GM12878 (cell line): Measurements from ENCODE around the gene ADAM29. TPM values are rescaled to one million over a fixed set of nuclear protein-coding genes. Genes with fewer than 3 reads are reported as not detected.

ENCODE experiments used
- ATAC-seq: fragments of 200-7000 bp; cut with Tn5 transposase; 3 replicates; pipeline ENCODE4 v1.9.1; 2020; ENCODE audit warnings: mild to moderate bottlenecking, moderate library complexity
- BruUV-seq: library from RNA; stranded (reverse); fragments of 400-500 nt; replicated peaks from 2 replicates; lab custom pipeline; 2021; lab: Mats Ljungman, UMichigan
- CTCF ChIA-PET: fragments of 300-600 bp; sonication (Branson Sonifier 250); formaldehyde crosslinking; extraction: SDS; loops from one replicate; lab custom pipeline; 2021; ENCODE audit warnings: inconsistent platforms; lab: Yijun Ruan, JAX
- POLR2A ChIA-PET: fragments of 350-600 bp; formaldehyde crosslinking; extraction: SDS; loops from one replicate; lab custom pipeline; 2021; ENCODE audit warnings: inconsistent platforms; lab: Charles Lee
- RAD21 ChIA-PET: fragments of 300-600 bp; sonication (Branson Sonifier 250); formaldehyde crosslinking; loops from one replicate; lab custom pipeline; 2023; ENCODE audit warnings: antibody characterized with exemption; ENCODE audit not compliant: unreplicated experiment; lab: Charles Lee
- SMC1A ChIA-PET: fragments of 300-600 bp; sonication (Branson Sonifier 250); formaldehyde crosslinking; loops from one replicate; lab custom pipeline; 2023; ENCODE audit not compliant: unreplicated experiment, uncharacterized antibody; lab: Charles Lee
- DNase-seq: peaks from one replicate; pipeline ENCODE4 v3.0.0-alpha.2; 2011; ENCODE audit warnings: low read depth, low spot score
- FAIRE-seq: peaks from 3 replicates; lab custom pipeline; 2011; peaks lifted over from hg19 to GRCh38; lab: Jason Lieb, UNC
- H2AFZ ChIP-seq: 2 replicates; pipeline ENCODE4 v1.6.0; 2011; ENCODE audit warnings: low read depth, low read length, control low read depth; ENCODE audit not compliant: control insufficient read depth
- H3K27ac ChIP-seq: 2 replicates; pipeline ENCODE4 v1.5.1; 2011; ENCODE audit warnings: control low read depth; ENCODE audit not compliant: control insufficient read depth, insufficient read depth
- H3K27me3 ChIP-seq, 2 experiments: replicated peaks in 1 of 2; 2 replicates each; pipeline versions ENCODE4 v1.6.0 to v1.6.1; 2011; ENCODE audit warnings: low read length in 1 of 2; ENCODE audit not compliant: control insufficient read depth in 2 of 2, insufficient read depth in 2 of 2
- H3K36me3 ChIP-seq, 2 experiments: 2 replicates each; pipeline ENCODE4 v1.5.1; 2011; ENCODE audit warnings: low read length in 1 of 2; ENCODE audit not compliant: control insufficient read depth in 2 of 2, insufficient read depth in 2 of 2
- H3K4me1 ChIP-seq: 2 replicates; pipeline ENCODE4 v1.6.1; 2011; ENCODE audit warnings: mild to moderate bottlenecking, low read length, moderate library complexity, mixed read lengths; ENCODE audit not compliant: control insufficient read depth, insufficient read depth
- H3K4me2 ChIP-seq: 2 replicates; pipeline ENCODE4 v1.6.0; 2011; ENCODE audit warnings: control low read depth; ENCODE audit not compliant: control insufficient read depth, insufficient read depth
- H3K4me3 ChIP-seq: fragments of 200-600 bp; sonication (generic); 2 replicates; pipeline ENCODE4 v1.5.1; 2016
- H3K79me2 ChIP-seq: 2 replicates; pipeline ENCODE4 v1.6.0; 2011; ENCODE audit warnings: low read length; ENCODE audit not compliant: control insufficient read depth, insufficient read depth
- H3K9ac ChIP-seq: 2 replicates; pipeline ENCODE4 v1.8.0; 2011; ENCODE audit warnings: low read length, control low read depth, mixed read lengths; ENCODE audit not compliant: control insufficient read depth, insufficient read depth
- H3K9me3 ChIP-seq: replicated peaks from 3 replicates; pipeline ENCODE4 v1.5.1; 2011; ENCODE audit warnings: mild to moderate bottlenecking, low read length; ENCODE audit not compliant: control insufficient read depth, insufficient read depth
- H4K20me1 ChIP-seq: 2 replicates; pipeline ENCODE4 v1.6.0; 2011; ENCODE audit not compliant: control insufficient read depth, insufficient read depth
- BACH1 ChIP-seq: fragments of 450-650 bp; IDR thresholded peaks from 2 replicates; pipeline ENCODE4 v1.6.1; 2017; ENCODE audit warnings: mild to moderate bottlenecking, borderline replicate concordance
- BCL11A ChIP-seq: IDR thresholded peaks from 2 replicates; pipeline ENCODE4 v1.6.1; 2011; ENCODE audit warnings: low read depth, low read length
- CEBPZ ChIP-seq: fragments of 150-350 bp; IDR thresholded peaks from 2 replicates; pipeline ENCODE4 v1.6.1; 2016; ENCODE audit warnings: low read depth, low read length
- MXI1 ChIP-seq: fragments of 150-350 bp; IDR thresholded peaks from 2 replicates; pipeline ENCODE4 v1.6.1; 2011; ENCODE audit warnings: low read depth, mild to moderate bottlenecking, inconsistent platforms, low read length, improper control_type of control experiment
- PKNOX1 ChIP-seq: fragments of 450-650 bp; IDR thresholded peaks from 2 replicates; pipeline ENCODE4 v1.6.1; 2016; ENCODE audit warnings: mild to moderate bottlenecking
- SIN3A ChIP-seq: IDR thresholded peaks from 2 replicates; pipeline ENCODE4 v1.6.1; 2012; ENCODE audit warnings: low read depth, low read length, improper control_type of control experiment
- ZSCAN29 ChIP-seq: fragments of 450-650 bp; IDR thresholded peaks from 2 replicates; pipeline ENCODE4 v1.6.1; 2017; ENCODE audit warnings: mild to moderate bottlenecking, moderate library complexity
- WGBS: methylation state at CpG from one replicate; pipeline ENCODE4 v1.1.6; 2016; ENCODE audit warnings: low lambda C conversion rate; ENCODE audit not compliant: insufficient replicate concordance, insufficient coverage; ENCODE audit errors: missing lambda C conversion rate; 5-methylcytosine and 5-hydroxymethylcytosine counted together
- in situ Hi-C: fragments of 300-500 bp; cut with MboI; formaldehyde crosslinking; loops from 9 replicates; pipeline ENCODE4 v1.14.3; 2018; ENCODE audit warnings: mixed read lengths
- intact Hi-C: fragments of 100-400 bp; cut with micrococcal nuclease; formaldehyde crosslinking; loops from one replicate; pipeline ENCODE4 v1.14.2; 2022; ENCODE audit not compliant: unreplicated experiment
- polyA plus RNA-seq, 11 experiments: library from polyadenylated mRNA; depleted of rRNA in 4 of 11; unstranded in 6 of 11; stranded (reverse) in 5 of 11; fragments of >200 nt; fragmentation: Nextera tagmentation in 4 of 11; fragmentation: Illumina TruSeq in 1 of 11; extraction: Ambion mirVana in 4 of 11; extraction: Trizol in 1 of 11; gene quantifications; 1 replicate in 1 of 11; 2 replicates in 10 of 11; pipeline versions ENCODE4 v1.2.1 to v1.2.3, GENCODE V29; 2011 to 2016; ENCODE audit warnings: inconsistent platforms in 2 of 11, missing spikeins in 2 of 11, low read depth in 1 of 11
- total RNA-seq, 4 experiments: library from RNA; depleted of rRNA in 3 of 4; stranded (reverse); fragments of >200 nt in 3 of 4; fragmentation: Illumina TruSeq in 1 of 4; extraction: Trizol in 1 of 4; gene quantifications; 2 replicates each; pipeline versions ENCODE4 v1.2.1 to v1.2.3, GENCODE V29; 2013 to 2021

Gene ADAM29
- total and polyA plus RNA-seq, 10 of the 15 experiments (the other 5 are each of a cell fraction or from before 2014, with no cell fraction given), result 0.04 to 0.20 (median 0.10) TPM; not detected in 7

- Histone ChIP-seq H3K27me3 (no peaks in the 10 kb centered on the region), H3K4me2 (no peak overlapping the region), H3K27ac (no peak overlapping the region), H3K36me3 (no peaks in the 10 kb centered on the region), H3K9me3 (no peaks in the 10 kb centered on the region), H3K9ac (no peak overlapping the region), H3K79me2 (no peaks in the 10 kb centered on the region)
- BruUV-seq, result no TSS peak
- ChIA-PET CTCF (no interaction called here), RAD21 (no interaction called here), SMC1A (interaction anchor here (0.7 to 1.3 kb wide), 2 partner anchors 39 to 119 kb away, joined by 3 to 4 read pairs; no protein-coding TSS in a partner anchor)
- no peak for FAIRE-seq
- ATAC-seq, result no peak
- 15% methylated on average over 1 of the region's 1 CpG for WGBS
- no peak for TF ChIP-seq ZSCAN29
- no peak for TF ChIP-seq MXI1
- no peak for TF ChIP-seq BCL11A
- no peak for TF ChIP-seq PKNOX1
- no peak for TF ChIP-seq SIN3A
- TF ChIP-seq BACH1, result no peak
- no peak for TF ChIP-seq CEBPZ
- TF ChIP-seq, all 136 proteins: peak for 0
- in situ Hi-C loops, result no loop called here
- intact Hi-C loops, result no loop called here
- H3K4me1 ChIP-seq, result no peaks in the 10 kb centered on the region
- H2AFZ ChIP-seq, result no peak overlapping the region
- H3K4me3 ChIP-seq, result no peak overlapping the region
- no peak for DNase-seq
- POLR2A ChIA-PET, result no interaction called here
- H4K20me1 ChIP-seq, result no peaks in the 10 kb centered on the region
These were observed 75.8 kb downstream of the ADAM29 start for GRCh38 chr4:174993916-174994315.
